Tibial nerve (tissue), 4 donors: Measurements from ENCODE around the gene VAMP8.
"Not testable (repeated sequence)": the region's sequence is repeated elsewhere in the genome, so short reads cannot be mapped to it uniquely, and the experiment has no call there.

Experiments
- EP300 ChIP-seq, 2 donors: sonication (generic); formaldehyde crosslinking; IDR thresholded peaks; one replicate each; pipeline ENCODE4 v1.6.1; 2017; ENCODE audit warnings: antibody characterized with exemption in 2 of 2, mild to moderate bottlenecking in 1 of 2
- POLR2A ChIP-seq, 2 donors: fragments of 450-650 bp; IDR thresholded peaks; one replicate each; pipeline ENCODE4 v1.6.1; 2017; ENCODE audit warnings: antibody characterized with exemption in 2 of 2, mild to moderate bottlenecking in 2 of 2, moderate library complexity in 2 of 2
- TF ChIP-seq, protein P1 (sequence below), 5 experiments: fragments of 200-600 bp in 3 of 5; fragments of 450-650 bp in 2 of 5; sonication (generic) in 3 of 5; IDR thresholded peaks; one replicate each; pipeline ENCODE4 v1.5.1; 2016 to 2019; ENCODE audit warnings: antibody characterized with exemption in 5 of 5, mild to moderate bottlenecking in 3 of 5, moderate library complexity in 2 of 5

DNA sequence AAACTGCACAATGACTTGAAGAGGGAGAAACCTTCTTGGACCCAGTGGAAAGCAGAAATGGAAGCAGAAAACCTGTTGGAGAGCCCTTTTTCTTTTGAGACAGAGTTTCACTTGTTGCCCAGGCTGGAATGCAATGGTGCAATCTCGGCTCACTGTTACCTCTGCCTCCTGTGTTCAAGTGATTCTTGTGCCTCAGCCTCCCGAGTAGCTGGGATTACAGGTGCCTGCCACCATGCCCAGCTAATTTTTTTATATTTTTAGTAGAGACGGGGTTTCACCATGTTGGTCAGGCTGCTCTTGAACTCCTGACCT lies 26.7 kb downstream of the VAMP8 start:
- TF ChIP-seq POLR2A, EP300 (IDR thresholded peaks at IDR 0.05): not testable (repeated sequence)
- TF ChIP-seq, protein P1, sequence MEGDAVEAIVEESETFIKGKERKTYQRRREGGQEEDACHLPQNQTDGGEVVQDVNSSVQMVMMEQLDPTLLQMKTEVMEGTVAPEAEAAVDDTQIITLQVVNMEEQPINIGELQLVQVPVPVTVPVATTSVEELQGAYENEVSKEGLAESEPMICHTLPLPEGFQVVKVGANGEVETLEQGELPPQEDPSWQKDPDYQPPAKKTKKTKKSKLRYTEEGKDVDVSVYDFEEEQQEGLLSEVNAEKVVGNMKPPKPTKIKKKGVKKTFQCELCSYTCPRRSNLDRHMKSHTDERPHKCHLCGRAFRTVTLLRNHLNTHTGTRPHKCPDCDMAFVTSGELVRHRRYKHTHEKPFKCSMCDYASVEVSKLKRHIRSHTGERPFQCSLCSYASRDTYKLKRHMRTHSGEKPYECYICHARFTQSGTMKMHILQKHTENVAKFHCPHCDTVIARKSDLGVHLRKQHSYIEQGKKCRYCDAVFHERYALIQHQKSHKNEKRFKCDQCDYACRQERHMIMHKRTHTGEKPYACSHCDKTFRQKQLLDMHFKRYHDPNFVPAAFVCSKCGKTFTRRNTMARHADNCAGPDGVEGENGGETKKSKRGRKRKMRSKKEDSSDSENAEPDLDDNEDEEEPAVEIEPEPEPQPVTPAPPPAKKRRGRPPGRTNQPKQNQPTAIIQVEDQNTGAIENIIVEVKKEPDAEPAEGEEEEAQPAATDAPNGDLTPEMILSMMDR (IDR thresholded peaks at IDR 0.05) = not testable (repeated sequence)
